ENCODE measurements around the gene HSD3B7. TPM values are rescaled to one million over a fixed set of nuclear protein-coding genes. Genes with fewer than 3 reads are reported as not detected.

Gene HSD3B7
- total RNA-seq, 1 donor from 2014 or later = 98.3 TPM

- no peak for DNase-seq (ENCODE audit: low read depth)
Measured at GRCh38 chr16:30982548-30983288, 2.3 kb upstream of the HSD3B7 start.

- DNase-seq (ENCODE audit: low read depth) = no peak
Measured at GRCh38 chr16:30983289-30983889, 1.6 kb upstream of the HSD3B7 start.

GRCh38 chr16:30983898-30984610 lies 953 bp upstream of the HSD3B7 start:
- no peak for DNase-seq (ENCODE audit: low read depth)

GRCh38 chr16:30985401-30986128 lies 558 bp downstream of the HSD3B7 start:
- peak; percentile 96 for DNase-seq (ENCODE audit: low read depth)

- no peak for DNase-seq (ENCODE audit: low read depth)
Measured at GRCh38 chr16:30986129-30986991, 1.4 kb downstream of the HSD3B7 start.

GRCh38 chr16:30987581-30988190 lies 2.7 kb downstream of the HSD3B7 start:
- DNase-seq (ENCODE audit: low read depth) = no peak

GRCh38 chr16:30989469-30990047 lies 4.6 kb downstream of the HSD3B7 start:
- no peak for DNase-seq (ENCODE audit: low read depth)

GRCh38 chr16:30990105-30990504 lies 5.1 kb downstream of the HSD3B7 start:
- no peak for DNase-seq (ENCODE audit: low read depth)

GRCh38 chr16:30991052-30991451 lies 6.0 kb downstream of the HSD3B7 start:
- no peak for DNase-seq (ENCODE audit: low read depth)

- no peak for DNase-seq (ENCODE audit: low read depth)
Measured at GRCh38 chr16:30992276-30992780, 7.3 kb downstream of the HSD3B7 start.

GRCh38 chr16:30992931-30993816 lies 8.2 kb downstream of the HSD3B7 start:
- DNase-seq (ENCODE audit: low read depth) = no peak

- no peak for DNase-seq (ENCODE audit: low read depth)
Measured at GRCh38 chr16:30995927-30996323, 10.9 kb downstream of the HSD3B7 start.

- DNase-seq (ENCODE audit: low read depth) = no peak
Measured at GRCh38 chr16:30996324-30996984, 11.4 kb downstream of the HSD3B7 start.

GRCh38 chr16:30996985-30997724 lies 12.1 kb downstream of the HSD3B7 start:
- DNase-seq (ENCODE audit: low read depth) = peak; percentile 81

GRCh38 chr16:30997725-30998711 lies 13.0 kb downstream of the HSD3B7 start:
- DNase-seq (ENCODE audit: low read depth) = peak; percentile 94
